HG03066 (cell line): ENCODE results near the gene MEGF10.

Experiments
- ATAC-seq: cut with Tn5 transposase; IDR thresholded peaks from one replicate; pipeline ENCODE4 v1.9.1; 2021; ENCODE audit warnings: low read depth; ENCODE audit not compliant: unreplicated experiment

The MEGF10 gene

GRCh38 chr5:127505905-127506304 lies 215.3 kb downstream of the MEGF10 start:
- ATAC-seq, result no peak

- ATAC-seq, result no peak
Observed at GRCh38 chr5:127506616-127507015, 216.0 kb downstream of the MEGF10 start.

GRCh38 chr5:127508644-127509373 lies 218.2 kb downstream of the MEGF10 start:
- no peak for ATAC-seq
